Suppressor macrophage (primary cell): Measurements from ENCODE around the gene COL17A1.

Experiments used
- DNase-seq, 4 experiments: peaks; one replicate each; pipeline ENCODE4 v3.0.0-alpha.2; 2020 to 2022

The COL17A1 gene

GRCh38 chr10:104049504-104050250 is 36.0 kb downstream of the COL17A1 start:
- no peak for DNase-seq

GRCh38 chr10:104046651-104047050 is 39.0 kb downstream of the COL17A1 start:
- no peak for DNase-seq

DNA sequence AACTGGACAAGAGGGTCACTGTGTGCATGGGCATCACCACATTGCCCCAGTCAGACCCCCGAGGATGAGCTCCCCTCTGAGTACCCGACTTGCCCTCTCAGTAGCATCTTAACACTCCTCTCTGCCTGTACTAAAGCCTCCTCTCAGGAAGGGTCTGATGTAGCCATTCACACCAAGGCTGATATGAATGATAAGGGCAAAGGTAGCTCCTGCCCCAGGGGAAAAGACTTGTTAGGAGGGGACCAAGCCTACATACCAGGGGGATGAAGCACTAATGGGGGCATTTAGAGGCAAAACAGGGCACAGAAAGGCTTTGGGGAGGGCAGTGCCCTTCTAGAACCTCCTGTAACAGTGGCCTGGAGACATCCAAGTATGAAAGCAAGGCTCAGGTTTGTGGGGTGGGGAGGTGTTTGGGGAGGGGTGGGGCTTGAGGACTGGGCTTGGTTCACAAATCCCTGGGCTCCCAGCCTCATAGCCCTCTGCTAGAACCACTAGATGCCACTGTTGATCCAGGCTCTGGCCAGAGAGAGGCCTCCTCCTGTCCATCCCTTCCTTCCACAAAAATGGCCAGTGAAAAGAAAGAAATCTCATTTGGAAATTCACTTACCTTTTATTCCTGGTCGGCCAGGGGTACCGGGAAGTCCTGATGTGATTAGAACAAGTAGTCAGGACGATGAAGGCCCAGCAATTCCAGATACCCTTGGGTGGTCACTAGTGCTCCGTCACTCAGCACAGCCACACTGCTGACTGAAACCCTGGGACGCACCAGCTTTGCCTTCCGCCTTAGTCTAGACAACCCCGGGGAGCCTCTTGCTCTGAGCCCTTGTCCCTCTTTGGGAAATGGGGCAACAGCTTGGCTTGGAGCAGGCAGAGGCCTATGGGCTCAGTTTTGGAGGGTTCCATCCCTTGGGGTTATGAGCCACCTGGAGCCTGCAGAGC is 40.3 kb downstream of the COL17A1 start:
- peak; percentile 47 to 66 (median 62) for DNase-seq

DNA sequence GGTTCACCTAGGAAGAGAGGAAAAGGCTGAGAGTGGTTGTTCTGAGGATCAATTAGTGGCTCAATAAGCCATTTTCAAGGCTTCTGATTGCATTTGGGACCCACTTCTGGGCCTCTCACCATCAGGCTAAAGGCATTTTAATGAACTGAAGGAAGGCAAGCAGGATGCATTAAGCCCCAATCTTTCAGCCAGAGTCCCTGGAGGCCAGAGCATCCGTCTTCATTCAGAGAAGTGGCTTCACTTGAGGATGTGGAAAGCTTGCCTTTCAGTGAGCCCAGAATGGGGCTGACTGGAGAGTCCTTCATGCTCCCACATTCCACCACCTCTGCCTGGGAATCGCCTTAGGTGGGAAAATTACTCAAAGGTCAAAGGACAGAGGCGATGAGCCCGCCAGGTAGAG is 41.8 kb downstream of the COL17A1 start:
- no peak for DNase-seq

GRCh38 chr10:104043185-104043830 is 42.4 kb downstream of the COL17A1 start:
- no peak for DNase-seq

GRCh38 chr10:104041891-104042535 is 43.7 kb downstream of the COL17A1 start:
- no peak for DNase-seq

GRCh38 chr10:104040862-104041789 is 44.6 kb downstream of the COL17A1 start:
- DNase-seq = no peak

- no peak for DNase-seq
Observed at GRCh38 chr10:104040382-104040781, 45.3 kb downstream of the COL17A1 start.

DNA sequence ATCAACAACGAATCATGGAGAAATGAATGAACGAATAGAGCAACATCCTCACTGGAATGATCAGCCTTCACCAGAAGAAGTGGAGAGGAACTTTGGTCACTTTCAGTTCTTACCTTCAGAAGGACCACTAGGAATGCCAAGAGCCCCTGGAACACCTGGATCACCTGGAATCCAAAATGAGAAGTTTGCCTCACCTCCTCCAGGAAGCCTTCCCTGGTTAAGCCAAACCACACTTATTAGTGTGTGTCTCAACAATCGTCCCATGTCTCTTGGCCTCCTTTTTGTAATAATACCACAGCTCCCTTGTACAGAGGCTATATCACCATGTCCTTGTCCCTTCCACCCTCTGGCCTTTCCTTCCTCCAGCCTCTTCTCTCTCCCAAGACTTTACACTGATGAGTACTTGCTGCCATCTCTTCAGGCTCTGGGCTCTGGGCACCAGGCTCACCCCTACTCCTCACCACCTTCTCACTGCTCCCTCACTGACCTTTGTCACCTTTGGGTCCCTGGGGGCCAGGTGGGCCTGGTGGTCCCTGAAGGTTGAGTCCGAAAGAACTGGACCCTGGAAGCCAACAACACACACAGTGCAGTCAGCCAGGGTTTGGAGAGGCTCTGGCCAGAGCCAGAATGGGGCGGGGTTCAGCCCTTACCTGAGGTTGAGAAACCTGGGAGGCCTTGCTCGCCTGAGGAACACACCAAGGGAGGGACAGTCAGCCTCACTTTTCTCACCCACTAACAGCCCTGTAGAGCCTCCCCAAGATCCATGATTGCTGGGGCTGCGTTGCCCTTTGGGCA is 46.5 kb downstream of the COL17A1 start:
- DNase-seq = no peak

GRCh38 chr10:104038537-104038936 is 47.1 kb downstream of the COL17A1 start:
- no peak for DNase-seq

DNA sequence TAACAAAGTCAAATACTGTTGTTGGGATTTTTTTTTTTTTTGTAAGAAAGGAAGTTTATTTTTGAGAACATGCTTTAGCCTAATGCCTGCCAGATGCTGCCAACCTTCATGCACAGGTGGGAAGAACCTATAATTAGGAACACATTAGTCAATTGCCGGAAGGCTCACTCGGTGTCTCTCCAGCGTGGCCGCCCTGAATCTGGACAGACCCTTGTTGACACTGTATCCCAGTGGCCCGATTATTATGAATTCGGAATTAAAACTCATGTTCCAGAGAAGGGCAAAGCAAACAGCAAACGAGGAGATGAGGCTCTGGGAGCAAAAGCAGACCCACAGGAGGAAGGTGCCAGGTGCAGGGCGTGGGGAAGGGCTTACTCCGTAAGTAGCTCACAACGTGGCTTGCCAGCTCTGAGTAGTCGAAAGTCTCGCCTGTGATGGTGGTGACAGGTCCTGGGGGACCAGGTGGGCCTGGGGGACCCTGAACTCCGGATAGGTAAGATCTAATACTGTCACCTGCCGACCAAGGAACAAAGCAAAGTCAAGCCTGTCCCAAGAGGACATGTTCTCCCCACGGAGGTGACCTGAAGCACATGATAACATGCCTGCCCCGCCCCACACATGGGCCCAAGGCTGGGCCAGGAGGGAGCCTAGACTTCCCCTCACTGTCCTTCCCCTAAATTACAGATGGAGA is 48.3 kb downstream of the COL17A1 start:
- no peak for DNase-seq

GRCh38 chr10:104036518-104037260 is 49.0 kb downstream of the COL17A1 start:
- no peak for DNase-seq

DNA sequence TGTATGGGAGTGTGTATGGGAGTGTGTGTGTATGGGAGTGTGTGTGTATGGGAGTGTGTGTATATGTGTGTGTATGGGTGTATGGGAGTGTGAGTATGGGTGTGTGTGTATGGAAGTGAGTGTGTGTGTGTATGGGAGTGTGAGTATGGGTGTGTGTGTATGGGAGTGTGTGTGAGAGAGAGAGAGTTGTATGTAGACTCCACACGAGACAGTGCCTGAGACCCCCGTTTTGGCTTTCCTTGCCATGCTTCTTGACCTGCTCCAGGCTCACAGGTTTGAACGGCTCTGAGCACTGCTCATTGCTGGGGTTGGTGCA is 49.7 kb downstream of the COL17A1 start:
- DNase-seq = no peak

DNA sequence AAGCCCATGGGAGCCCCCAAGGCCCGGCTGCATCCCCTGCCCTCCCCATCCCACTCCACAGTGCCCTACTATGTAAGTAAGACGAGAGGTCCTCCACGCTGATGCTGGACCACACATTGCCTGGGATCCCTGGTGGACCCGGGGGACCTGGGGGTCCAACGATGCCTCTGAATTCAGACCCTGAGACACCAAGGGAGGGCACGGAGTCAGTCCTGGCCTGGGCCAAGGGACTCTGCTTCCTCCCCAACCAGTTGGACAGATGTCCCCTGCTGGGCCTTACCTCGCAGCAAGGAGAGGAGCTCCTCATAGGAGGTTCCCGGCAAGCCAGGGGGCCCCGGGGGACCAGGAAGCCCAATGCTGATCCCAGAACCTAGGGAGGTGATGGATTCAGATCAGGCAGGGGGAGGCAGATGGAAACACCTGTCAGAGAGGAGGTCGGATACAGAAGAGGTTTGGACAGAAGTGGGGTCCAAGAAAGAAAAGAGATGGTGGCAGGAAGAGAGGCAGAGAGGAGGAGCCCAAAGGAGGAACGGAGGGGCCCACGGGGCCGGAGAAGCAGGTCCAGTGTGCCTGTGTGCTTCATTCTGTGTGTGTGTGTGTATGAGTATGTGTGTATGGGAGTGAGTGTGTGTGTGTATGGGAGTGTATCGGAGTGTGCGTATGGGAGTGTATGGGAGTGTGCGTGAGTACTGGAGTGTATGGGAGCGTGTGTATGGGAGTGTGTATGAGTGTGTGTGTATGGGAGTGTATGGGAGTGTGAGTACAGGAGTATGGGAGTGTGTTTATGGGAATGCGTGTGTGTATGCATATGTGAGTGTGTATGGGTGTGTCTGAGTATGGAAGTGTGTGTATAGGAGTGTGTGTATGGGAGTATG is 50.2 kb downstream of the COL17A1 start:
- no peak for DNase-seq

DNA sequence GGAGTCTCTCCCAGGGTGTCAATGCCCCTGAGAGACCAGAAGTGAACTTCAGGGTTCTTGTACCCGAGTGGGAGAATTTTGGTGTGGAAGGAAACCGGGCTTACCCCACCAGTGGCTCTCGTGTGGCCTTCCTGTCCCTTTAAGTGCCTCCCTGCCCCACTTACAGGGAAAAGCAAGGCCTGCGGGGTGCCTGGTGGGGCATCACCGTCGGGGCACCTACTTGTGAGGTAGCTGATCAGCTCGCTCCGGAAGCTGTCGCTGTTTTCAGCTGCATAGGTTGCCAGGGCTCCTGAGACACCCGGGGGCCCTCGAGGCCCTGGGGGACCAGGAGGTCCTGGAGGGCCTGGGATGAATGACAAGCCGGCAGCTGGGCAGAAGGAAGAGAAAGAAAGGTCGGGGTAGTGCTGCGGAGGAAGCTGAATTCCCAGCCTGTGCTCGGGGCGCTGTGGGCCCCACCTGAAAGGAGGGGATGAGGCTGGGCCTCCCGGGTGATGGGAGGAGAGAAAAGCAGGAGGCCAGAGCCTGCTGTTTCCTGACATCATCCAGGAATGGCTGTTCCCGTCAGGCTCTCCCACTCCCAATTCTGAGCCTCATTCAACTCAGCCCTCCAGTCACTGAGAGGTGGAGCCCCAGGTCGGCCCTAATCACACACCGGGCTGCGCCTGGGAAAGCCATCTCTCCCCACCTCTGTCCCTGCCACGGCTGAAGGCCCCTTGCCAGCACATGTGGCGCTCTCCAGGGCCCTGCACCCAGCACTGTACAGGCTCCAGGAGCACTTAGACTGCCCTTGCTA is 51.1 kb downstream of the COL17A1 start:
- no peak for DNase-seq

- DNase-seq = no peak
Observed at GRCh38 chr10:104033966-104034365, 51.7 kb downstream of the COL17A1 start.

- no peak for DNase-seq
Observed at GRCh38 chr10:104033401-104033930, 52.2 kb downstream of the COL17A1 start.
